ENCODE measurements around the gene CRACR2A. TPM values are rescaled to one million over a fixed set of nuclear protein-coding genes. Genes with fewer than 3 reads are reported as not detected.
A peak's percentile ranks its signal among the peaks of the same experiment; 100 is the strongest.

CRACR2A gene
- total RNA-seq, 4 donors from 2014 or later: 4.8 to 18.2 (median 10.6) TPM

DNA sequence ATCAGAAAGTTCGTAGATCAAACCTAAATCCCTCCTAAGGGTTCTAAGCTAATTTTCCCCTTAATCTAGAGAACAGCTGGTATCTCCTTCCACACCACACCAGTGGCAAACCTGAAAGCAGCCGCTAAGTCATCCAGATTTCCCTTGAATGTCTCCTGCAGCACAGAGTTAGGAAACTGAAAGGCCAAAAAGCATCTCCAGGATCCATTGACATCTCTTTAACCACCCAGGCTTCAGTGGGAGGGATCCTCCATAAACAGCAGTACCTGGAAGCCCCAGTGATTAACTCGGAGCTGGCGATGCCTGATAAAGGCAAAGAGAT is 47.6 kb downstream of the CRACR2A start:
- Histone ChIP-seq H3K36me3 (no peaks in the 10 kb centered on the region), H3K4me1 (no peaks in the 10 kb centered on the region), H3K4me3 (no peak overlapping the region), H3K27ac (no peak overlapping the region), H3K9me3 (no peaks in the 10 kb centered on the region), H3K27me3 (no peaks in the 10 kb centered on the region)
- DNase-seq (ENCODE audit: low spot score in 2 of 2): no peak
- whole genome bisulfite sequencing: 81% methylated on average over 4 of the region's 4 CpGs
- no peak for TF ChIP-seq EP300 (IDR thresholded peaks at IDR 0.05)
- TF ChIP-seq POLR2A (IDR thresholded peaks at IDR 0.05): no peak
- TF ChIP-seq CTCF (IDR thresholded peaks at IDR 0.05): no peak
- TF ChIP-seq POLR2AphosphoS5 (IDR thresholded peaks at IDR 0.05): no peak

- WGBS: 50% methylated on average over 4 of the region's 4 CpGs
- H3K36me3 ChIP-seq: no peaks in the 10 kb centered on the region
- no peak overlapping the region for H3K4me3 ChIP-seq
- DNase-seq (ENCODE audit: low spot score in 2 of 2): no peak
- no peaks in the 10 kb centered on the region for H3K4me1 ChIP-seq
- TF ChIP-seq POLR2A (IDR thresholded peaks at IDR 0.05): no peak
- TF ChIP-seq POLR2AphosphoS5 (IDR thresholded peaks at IDR 0.05): no peak
- no peak for TF ChIP-seq EP300 (IDR thresholded peaks at IDR 0.05)
- TF ChIP-seq CTCF (IDR thresholded peaks at IDR 0.05): no peak
- H3K27ac ChIP-seq: peak overlapping the region; percentile 12
- H3K27me3 ChIP-seq: no peaks in the 10 kb centered on the region
- no peaks in the 10 kb centered on the region for H3K9me3 ChIP-seq
Measured at GRCh38 chr12:3704512-3705353, 48.2 kb downstream of the CRACR2A start.

DNA sequence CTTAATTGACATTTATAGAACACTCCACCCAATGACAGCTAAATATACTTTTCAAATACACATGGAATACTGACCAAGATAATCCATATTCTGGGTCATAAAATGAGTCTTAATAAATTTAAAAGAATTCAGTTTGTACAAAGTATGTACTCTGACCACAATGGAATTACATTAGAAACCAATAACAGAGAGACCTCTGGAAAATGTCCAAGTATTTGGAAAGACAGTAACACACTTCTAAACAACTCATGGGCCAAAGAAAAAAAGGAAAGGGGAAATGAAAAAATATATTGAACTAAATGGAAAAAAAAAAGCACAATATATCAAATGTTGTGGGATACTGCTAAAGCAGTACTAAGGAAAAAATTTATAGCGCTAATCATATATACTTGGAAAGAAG is 52.0 kb downstream of the CRACR2A start:
- H3K4me1 ChIP-seq: peaks cover 4% of the 10 kb centered on the region
- DNase-seq (ENCODE audit: low spot score in 2 of 2): no peak
- H3K4me3 ChIP-seq: no peak overlapping the region
- H3K27me3 ChIP-seq: no peaks in the 10 kb centered on the region
- no peak for TF ChIP-seq CTCF (IDR thresholded peaks at IDR 0.05)
- no peak for TF ChIP-seq POLR2A (IDR thresholded peaks at IDR 0.05)
- no peak for TF ChIP-seq EP300 (IDR thresholded peaks at IDR 0.05)
- TF ChIP-seq POLR2AphosphoS5 (IDR thresholded peaks at IDR 0.05): no peak
- no peaks in the 10 kb centered on the region for H3K36me3 ChIP-seq
- H3K9me3 ChIP-seq: no peaks in the 10 kb centered on the region
- H3K27ac ChIP-seq: no peak overlapping the region
- WGBS: 92% methylated on average over 1 of the region's 1 CpG

DNA sequence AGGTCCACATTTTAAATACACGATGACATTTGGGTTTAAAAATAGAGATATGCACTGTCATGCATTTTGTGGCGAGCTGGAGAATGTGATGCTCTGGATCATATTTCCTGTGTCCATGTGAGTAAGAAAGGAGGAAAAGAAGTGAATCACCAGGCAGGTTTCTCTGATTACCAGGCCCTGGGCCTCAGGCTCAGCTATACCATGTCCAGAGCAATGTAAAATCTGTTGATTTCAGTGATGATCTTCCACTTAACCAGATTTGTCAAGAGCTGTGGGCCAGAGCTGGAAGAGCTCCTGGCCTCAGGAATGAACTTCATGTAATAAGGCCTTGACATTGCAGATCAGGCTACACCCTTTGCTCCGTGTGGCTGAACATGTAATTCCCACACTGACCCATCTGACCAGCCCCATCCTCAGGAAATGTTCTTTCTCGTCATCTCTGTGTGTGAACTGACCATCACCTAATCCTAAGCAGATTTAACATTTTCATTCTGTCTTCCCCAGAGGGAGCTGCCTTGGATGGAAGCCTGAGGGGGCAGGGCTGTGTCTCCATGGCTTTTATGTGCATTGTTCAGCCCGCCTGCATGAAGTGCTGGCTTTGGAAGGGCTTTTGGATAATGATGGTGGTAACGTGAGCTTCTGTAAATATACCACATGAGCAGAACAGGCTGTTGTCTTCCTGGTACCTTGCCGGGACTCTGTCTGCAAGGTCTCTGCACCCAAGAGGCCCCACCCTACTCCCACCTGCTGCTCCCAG is 54.5 kb downstream of the CRACR2A start:
- Histone ChIP-seq H3K36me3 (no peaks in the 10 kb centered on the region), H3K27me3 (no peaks in the 10 kb centered on the region), H3K4me3 (no peak overlapping the region), H3K4me1 (peaks cover 4% of the 10 kb centered on the region), H3K27ac (no peak overlapping the region), H3K9me3 (no peaks in the 10 kb centered on the region)
- no peak for TF ChIP-seq POLR2AphosphoS5 (IDR thresholded peaks at IDR 0.05)
- no peak for TF ChIP-seq EP300 (IDR thresholded peaks at IDR 0.05)
- no peak for TF ChIP-seq CTCF (IDR thresholded peaks at IDR 0.05)
- no peak for TF ChIP-seq POLR2A (IDR thresholded peaks at IDR 0.05)
- 54% methylated on average over 7 of the region's 7 CpGs for WGBS
- no peak for DNase-seq (ENCODE audit: low spot score in 2 of 2)

GRCh38 chr12:3697311-3697870 is 55.5 kb downstream of the CRACR2A start:
- peaks cover 4% of the 10 kb centered on the region for H3K4me1 ChIP-seq
- H3K4me3 ChIP-seq: no peak overlapping the region
- no peaks in the 10 kb centered on the region for H3K27me3 ChIP-seq
- no peak for DNase-seq (ENCODE audit: low spot score in 2 of 2)
- no peaks in the 10 kb centered on the region for H3K9me3 ChIP-seq
- 91% methylated on average over 5 of the region's 5 CpGs for WGBS
- H3K27ac ChIP-seq: no peak overlapping the region
- H3K36me3 ChIP-seq: no peaks in the 10 kb centered on the region
- TF ChIP-seq POLR2AphosphoS5 (IDR thresholded peaks at IDR 0.05) (no peak), POLR2A (IDR thresholded peaks at IDR 0.05) (no peak), EP300 (IDR thresholded peaks at IDR 0.05) (no peak), CTCF (IDR thresholded peaks at IDR 0.05) (no peak)

All from suprapubic skin (tissue), 4 donors.